ENCODE data around the gene SYT2. TPM values are rescaled to one million over a fixed set of nuclear protein-coding genes. Genes with fewer than 3 reads are reported as not detected.

SYT2 gene
- total and polyA plus RNA-seq, 9 of the 15 experiments (the other 6 are each of a cell fraction or from before 2014, with no cell fraction given), result not detected

DNA sequence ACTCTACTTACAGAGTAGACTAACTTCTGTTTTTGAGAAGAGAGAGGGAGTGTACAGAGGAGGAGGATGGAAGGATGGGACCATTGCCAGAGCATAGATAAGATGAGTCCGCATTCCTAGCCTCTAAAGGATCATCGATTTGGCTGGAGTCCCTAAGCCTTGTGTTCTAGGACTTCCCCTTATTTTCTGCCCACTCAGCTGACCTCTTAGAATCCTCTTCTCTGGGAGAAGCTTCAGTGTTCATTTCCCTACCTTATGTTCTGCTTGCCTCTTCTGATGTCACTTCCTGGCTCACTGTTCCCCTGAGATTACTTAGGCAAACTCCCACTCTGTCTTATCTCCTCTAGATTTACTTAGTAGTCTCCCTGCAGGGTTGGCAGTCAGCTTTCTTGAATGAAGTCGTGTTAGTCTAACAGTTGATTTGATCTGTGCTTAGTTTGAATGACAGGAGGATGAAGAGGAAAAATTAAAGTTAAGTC lies 156.7 kb downstream of the SYT2 start (continued):
- TF ChIP-seq FOSL1 (tag; conservative IDR thresholded peaks at IDR 0.05), result peak; percentile 71
- no peak for TF ChIP-seq DIDO1 (tag; IDR thresholded peaks at IDR 0.05; ENCODE audit: low read depth)
- no peak; the same call in 1 of the 2 replicates for TF ChIP-seq ZNF644 (tag; IDR thresholded peaks at IDR 0.05; ENCODE audit: low read depth)
- no peak for TF ChIP-seq CHD2 (IDR thresholded peaks at IDR 0.05; ENCODE audit: low read depth, low read length)
- no peak for TF ChIP-seq WHSC1 (IDR thresholded peaks at IDR 0.05; ENCODE audit: low read length)
- peak; percentile 70 to 97 for TF ChIP-seq RCOR1 (IDR thresholded peaks at IDR 0.05; ENCODE audit: borderline replicate concordance in 1 of 2, low read depth in 2 of 2, low read length in 2 of 2)
- TF ChIP-seq ELF2 (CRISPR knock-in tag; IDR thresholded peaks at IDR 0.05), result no peak
- TF ChIP-seq BRD9 (IDR thresholded peaks at IDR 0.05; ENCODE audit: low read depth, partially characterized antibody), result peak; percentile 91
- TF ChIP-seq ZNF589 (CRISPR knock-in tag; IDR thresholded peaks at IDR 0.05; ENCODE audit: low read depth), result peak; percentile 59; the same call in 1 of the 2 replicates
- peak; percentile 75 for TF ChIP-seq NFE2 (IDR thresholded peaks at IDR 0.05; ENCODE audit: low read depth)
- TF ChIP-seq NFIX (CRISPR knock-in tag; IDR thresholded peaks at IDR 0.05; ENCODE audit: low read depth), result 0 out of 2 replicates have a peak, but pooled peaks have one; percentile 21
- peak; percentile 84 for TF ChIP-seq MEIS2 (IDR thresholded peaks at IDR 0.05; ENCODE audit: partially characterized antibody)
- TF ChIP-seq MAFK (IDR thresholded peaks at IDR 0.05; ENCODE audit: low read length), result peak; percentile 92
- TF ChIP-seq ARID1B (IDR thresholded peaks at IDR 0.05), result peak; percentile 98
- peak; percentile 78; the same call in 1 of the 2 replicates for TF ChIP-seq HLTF (IDR thresholded peaks at IDR 0.05)
- TF ChIP-seq EP400 (IDR thresholded peaks at IDR 0.05), result peak; percentile 71
- TF ChIP-seq HDAC3 (IDR thresholded peaks at IDR 0.05; ENCODE audit: borderline replicate concordance, partially characterized antibody), result peak; percentile 78
- TF ChIP-seq BACH1 (tag; IDR thresholded peaks at IDR 0.05), result peak; percentile 79; the same call in 1 of the 2 replicates
- TF ChIP-seq GTF3C2 (IDR thresholded peaks at IDR 0.05; ENCODE audit: borderline replicate concordance, extremely low read depth, insufficient read length), result no peak
- TF ChIP-seq ZNF436 (CRISPR knock-in tag; IDR thresholded peaks at IDR 0.05), result no peak
- peak; percentile 80 for TF ChIP-seq HES1 (IDR thresholded peaks at IDR 0.05; ENCODE audit: low read depth)
- TF ChIP-seq DMBX1 (CRISPR knock-in tag; IDR thresholded peaks at IDR 0.05; ENCODE audit: borderline replicate concordance), result no peak
- TF ChIP-seq CBX5 (IDR thresholded peaks at IDR 0.05; ENCODE audit: borderline replicate concordance, low read depth), result no peak
- peak; percentile 92 for TF ChIP-seq MTA2 (IDR thresholded peaks at IDR 0.05; ENCODE audit: low read depth)
- TF ChIP-seq CCAR2 (IDR thresholded peaks at IDR 0.05; ENCODE audit: low read depth, low read length), result no peak
- no peak for TF ChIP-seq ATF2 (CRISPR knock-in tag; IDR thresholded peaks at IDR 0.05)
